GM10847 (cell line): ENCODE data around the gene KCTD19.
A peak's percentile ranks its signal among the peaks of the same experiment; 100 is the strongest.

Source experiments
- POLR2A ChIP-seq: IDR thresholded peaks from 2 replicates; pipeline ENCODE4 v1.6.1; 2011; ENCODE audit not compliant: insufficient read length; ENCODE audit errors: extremely low read depth

KCTD19 gene

DNA sequence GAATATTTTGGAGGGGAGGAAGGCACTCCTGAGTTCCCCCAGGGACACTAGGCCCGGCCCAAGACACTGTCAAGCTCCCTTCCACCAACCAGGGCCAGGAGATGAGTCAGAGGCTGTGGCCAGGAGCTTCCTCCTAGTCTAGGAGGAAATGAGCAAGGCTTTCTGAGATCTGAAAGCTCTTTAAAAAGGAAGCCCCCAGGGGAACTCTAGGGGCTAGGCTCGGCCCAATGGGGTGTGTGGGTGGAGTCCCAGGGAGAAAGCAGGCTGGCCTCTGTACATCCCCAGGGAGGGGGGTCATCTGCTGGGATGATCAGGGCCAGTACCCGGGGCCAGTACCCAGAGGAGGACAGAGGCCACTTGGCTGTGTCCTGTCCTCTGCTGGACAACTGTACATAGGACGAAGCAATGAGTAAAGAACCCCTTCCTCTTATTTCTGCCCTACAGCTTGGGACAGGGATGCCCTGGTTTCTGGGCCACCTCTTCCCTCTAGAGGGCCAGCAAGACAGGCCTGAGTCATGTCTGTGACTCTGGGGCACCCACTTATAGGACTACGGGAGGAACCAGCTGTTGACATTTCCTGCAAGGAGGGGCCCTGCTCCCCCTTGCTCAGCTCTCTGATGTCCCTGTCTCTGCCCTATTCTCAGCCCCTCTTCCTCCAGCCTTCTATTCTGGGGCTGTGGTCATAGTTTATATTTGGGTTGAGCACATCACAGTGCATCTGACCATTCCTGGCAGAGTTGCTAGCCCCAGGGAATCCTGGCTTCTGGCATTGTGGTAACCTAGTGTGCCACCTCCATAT is 82.0 kb downstream of the KCTD19 start:
- TF ChIP-seq POLR2A, result peak; percentile 46

DNA sequence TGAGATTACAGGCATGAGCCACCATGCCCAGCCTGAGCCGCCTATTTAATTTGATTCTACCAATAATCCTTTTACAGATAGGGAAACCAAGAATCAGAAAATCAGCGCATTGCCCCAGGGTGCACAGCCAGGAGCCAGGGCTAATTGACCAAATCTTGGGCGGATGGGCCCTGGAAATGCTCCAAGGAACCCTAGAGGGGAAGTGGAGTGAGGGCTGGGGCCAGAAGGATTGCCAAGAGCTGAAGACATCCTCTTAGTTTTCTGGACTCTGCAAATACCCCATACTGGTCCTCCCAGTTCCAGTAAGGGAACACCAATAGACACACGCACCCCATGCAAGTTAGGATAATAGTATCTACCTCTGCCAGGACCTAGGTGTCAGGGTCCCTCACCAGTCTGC is 83.1 kb downstream of the KCTD19 start:
- no peak for TF ChIP-seq POLR2A

DNA sequence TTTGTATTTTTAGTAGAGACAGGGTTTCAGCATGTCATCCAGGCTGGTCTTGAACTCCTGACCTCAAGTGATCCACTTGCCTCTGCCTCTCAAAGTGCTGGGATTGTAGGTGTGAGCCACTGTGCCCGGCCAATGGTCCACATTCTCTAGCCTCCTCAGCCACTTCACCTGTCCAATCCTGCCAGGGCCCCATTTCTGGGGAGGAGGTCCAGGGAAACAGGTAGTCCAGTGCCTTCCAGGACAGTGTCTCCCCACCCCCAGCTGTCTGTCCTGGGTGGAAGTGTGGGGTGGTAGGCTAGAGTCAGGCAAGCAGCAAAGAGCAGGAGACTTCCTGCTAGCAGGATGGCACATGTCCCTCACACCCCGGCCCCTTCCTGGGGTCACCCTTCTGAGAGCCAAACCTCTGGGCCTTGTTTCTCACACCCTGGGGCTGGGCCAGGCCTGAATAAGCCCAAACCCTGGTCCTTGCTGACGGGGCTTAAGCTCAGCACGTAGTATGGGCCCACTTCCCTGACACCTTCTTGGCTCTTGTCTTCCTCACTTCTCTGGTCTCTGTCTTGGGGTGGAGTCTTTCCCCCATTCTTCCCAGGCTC is 84.3 kb downstream of the KCTD19 start:
- TF ChIP-seq POLR2A, result no peak

DNA sequence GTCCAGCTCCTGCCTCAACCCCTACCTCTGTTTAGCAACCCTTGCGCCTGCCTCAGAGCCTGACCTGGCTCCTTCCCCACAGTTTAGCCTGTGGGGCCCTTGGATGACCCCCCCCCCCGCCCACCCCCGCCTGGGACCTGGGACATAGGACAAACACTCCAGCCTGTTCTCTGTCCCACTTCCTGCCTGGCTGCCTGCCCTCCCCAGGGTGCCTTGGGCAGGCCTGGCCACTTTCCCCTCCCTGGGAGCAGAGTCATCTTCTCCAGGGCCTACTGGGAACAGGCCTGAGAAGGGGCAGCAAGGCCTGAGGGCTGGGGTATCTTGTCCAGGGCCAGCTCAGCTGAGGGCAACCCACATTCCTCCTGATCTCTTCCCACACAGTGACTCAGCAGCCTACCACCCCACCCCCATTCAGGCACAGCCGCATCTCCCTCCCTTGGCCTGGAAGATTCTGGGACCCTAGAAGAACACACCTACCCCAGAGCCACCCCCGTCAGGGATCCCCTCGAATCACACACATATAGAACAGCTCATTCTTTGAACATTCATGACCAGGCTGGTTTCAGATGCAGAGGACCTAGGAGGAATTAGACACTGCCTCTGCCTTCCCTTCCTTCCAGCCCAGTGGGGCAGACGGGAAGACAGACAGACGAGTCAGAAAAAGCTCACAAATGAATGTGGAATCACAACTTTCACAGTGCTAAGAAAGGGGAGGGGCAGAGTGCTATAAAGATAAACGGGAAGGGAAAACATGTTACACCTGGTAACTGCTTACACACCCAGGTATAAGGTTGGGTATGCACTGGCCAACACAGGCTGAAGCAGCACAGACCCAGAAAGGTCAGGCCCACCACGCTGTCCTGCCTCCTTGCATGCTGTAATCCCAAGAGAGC is 85.3 kb downstream of the KCTD19 start:
- no peak for TF ChIP-seq POLR2A

DNA sequence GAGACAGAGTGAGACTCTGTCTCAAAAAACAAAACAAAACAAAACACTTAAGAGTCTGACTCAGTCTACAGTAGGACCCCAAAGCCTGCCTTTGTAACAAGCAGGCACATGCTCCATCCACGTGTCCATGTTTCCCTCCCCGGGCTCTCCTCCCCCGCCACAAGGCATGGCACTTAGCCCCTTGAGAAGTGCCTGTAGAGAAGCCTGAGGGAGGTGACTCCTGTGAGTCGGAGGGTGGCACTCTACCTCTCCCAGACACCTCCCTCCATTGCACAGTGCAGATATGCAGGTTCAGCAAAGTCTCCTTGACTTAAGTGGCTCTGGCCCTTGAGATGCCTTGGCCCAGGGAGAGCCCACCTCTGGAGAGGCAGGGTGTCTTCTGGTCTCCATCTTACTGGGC is 86.0 kb downstream of the KCTD19 start:
- TF ChIP-seq POLR2A, result no peak
